ENCODE measurements around the gene EEF1A2.
"Not testable (repeated sequence)": the region's sequence is repeated elsewhere in the genome, so short reads cannot be mapped to it uniquely, and the experiment has no call there.

EEF1A2 gene

DNA sequence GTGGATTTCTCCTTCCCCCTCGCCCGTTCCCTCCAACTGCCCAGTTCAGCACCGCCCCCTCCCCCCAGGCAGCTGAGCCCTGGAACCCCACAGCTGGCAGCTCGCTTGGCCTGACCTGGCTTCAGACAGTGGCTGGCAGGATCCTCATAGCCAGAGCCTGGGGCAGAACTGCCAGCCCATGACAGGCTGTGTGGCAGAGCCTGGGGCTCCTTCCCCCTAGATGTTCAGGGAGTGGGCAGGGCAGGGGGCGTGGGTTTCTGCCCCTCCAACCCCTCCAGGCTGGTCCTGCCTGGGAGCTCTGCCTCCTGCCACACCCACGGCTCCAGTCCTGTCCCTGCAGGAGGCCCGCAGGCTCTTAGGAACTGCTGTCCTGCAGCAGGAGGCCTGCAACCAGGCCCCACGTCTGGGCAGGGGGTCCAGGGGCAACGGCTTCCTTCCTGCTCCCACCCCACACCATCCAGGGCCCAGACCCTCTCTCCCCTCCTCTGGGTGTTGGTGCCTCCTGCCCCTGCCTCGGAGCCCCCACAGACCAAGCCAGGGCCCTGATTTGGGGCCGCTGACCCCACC, 16.8 kb downstream of the EEF1A2 start:
- Histone ChIP-seq H3K4me3 (ENCODE audit: low read depth, low read length) (no peak overlapping the region), H3K27me3 (replicated peaks) (peaks cover 4% of the 10 kb centered on the region), H3K36me3 (replicated peaks) (no peaks in the 10 kb centered on the region), H3K27ac (no peak overlapping the region)
- DNase-seq: no peak
- in situ Hi-C loops (cut with HindIII; ENCODE audit: low pct_ligation_motif_present, low sequenced_read_pairs): no loop called here
- TF ChIP-seq, protein P1, sequence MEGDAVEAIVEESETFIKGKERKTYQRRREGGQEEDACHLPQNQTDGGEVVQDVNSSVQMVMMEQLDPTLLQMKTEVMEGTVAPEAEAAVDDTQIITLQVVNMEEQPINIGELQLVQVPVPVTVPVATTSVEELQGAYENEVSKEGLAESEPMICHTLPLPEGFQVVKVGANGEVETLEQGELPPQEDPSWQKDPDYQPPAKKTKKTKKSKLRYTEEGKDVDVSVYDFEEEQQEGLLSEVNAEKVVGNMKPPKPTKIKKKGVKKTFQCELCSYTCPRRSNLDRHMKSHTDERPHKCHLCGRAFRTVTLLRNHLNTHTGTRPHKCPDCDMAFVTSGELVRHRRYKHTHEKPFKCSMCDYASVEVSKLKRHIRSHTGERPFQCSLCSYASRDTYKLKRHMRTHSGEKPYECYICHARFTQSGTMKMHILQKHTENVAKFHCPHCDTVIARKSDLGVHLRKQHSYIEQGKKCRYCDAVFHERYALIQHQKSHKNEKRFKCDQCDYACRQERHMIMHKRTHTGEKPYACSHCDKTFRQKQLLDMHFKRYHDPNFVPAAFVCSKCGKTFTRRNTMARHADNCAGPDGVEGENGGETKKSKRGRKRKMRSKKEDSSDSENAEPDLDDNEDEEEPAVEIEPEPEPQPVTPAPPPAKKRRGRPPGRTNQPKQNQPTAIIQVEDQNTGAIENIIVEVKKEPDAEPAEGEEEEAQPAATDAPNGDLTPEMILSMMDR (IDR thresholded peaks at IDR 0.05; ENCODE audit: low read depth, low read length, missing control alignments): no peak

DNA sequence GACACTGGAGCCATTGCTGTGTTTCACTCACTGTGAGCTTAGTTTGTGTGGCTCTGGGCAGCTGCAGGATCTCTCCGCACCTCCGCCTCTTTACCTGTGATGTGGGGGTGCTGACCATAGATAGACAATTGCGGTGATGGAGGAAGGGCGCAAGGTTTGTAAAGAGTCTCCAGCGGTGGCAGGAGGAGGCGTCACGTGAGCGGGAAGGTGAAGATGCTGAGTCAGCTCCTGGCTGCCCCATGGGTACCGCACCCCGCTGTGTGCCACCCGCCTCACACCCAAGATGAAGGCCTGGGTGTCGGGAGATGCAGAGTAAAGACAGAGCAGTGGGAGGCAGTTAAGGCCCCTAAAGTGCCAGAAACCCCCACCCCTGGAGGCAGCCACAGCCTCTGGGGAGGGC, 17.4 kb downstream of the EEF1A2 start:
- no peak overlapping the region for H3K4me3 ChIP-seq (ENCODE audit: low read depth, low read length)
- in situ Hi-C loops (cut with HindIII; ENCODE audit: low pct_ligation_motif_present, low sequenced_read_pairs): no loop called here
- TF ChIP-seq, protein P1 (IDR thresholded peaks at IDR 0.05; ENCODE audit: low read depth, low read length, missing control alignments): no peak
- peaks cover 6% of the 10 kb centered on the region for H3K27me3 ChIP-seq (replicated peaks)
- DNase-seq: no peak
- no peaks in the 10 kb centered on the region for H3K36me3 ChIP-seq (replicated peaks)
- H3K27ac ChIP-seq: no peak overlapping the region

DNA sequence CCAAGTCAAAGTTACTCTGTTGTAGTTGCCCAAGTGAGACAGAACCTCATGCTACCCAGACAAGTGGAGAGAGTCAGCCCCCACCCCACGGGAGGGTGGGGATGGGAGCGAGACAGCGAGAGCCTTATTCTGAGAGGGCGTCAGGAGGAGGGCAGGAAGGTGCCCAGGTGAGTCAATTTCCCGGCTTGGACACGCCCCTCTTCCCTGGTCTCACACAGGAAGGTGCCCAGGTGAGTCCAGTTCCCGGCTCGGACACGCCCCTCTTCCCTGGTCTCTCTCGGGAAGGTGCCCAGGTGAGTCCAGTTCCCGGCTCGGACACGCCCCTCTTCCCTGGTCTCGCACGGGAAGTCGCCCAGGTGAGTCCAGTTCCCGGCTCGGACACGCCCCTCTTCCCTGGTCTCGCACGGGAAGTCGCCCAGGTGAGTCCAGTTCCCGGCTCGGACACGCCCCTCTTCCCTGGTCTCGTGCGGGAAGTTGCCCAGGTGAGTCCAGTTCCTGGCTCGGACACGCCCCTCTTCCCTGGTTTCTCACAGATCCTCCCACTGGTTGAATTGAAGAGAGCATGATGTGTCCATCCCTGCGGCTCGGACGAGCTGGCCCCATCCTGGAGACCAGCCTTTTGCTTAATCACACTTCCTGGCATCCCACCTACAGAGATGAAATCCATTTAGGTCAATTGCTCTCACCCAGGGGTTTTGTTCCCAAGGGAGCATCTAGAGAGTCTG, 19.0 kb downstream of the EEF1A2 start:
- in situ Hi-C loops (cut with HindIII; ENCODE audit: low pct_ligation_motif_present, low sequenced_read_pairs): not testable (repeated sequence)
- peaks cover 18% of the 10 kb centered on the region for H3K27me3 ChIP-seq (replicated peaks)

DNA sequence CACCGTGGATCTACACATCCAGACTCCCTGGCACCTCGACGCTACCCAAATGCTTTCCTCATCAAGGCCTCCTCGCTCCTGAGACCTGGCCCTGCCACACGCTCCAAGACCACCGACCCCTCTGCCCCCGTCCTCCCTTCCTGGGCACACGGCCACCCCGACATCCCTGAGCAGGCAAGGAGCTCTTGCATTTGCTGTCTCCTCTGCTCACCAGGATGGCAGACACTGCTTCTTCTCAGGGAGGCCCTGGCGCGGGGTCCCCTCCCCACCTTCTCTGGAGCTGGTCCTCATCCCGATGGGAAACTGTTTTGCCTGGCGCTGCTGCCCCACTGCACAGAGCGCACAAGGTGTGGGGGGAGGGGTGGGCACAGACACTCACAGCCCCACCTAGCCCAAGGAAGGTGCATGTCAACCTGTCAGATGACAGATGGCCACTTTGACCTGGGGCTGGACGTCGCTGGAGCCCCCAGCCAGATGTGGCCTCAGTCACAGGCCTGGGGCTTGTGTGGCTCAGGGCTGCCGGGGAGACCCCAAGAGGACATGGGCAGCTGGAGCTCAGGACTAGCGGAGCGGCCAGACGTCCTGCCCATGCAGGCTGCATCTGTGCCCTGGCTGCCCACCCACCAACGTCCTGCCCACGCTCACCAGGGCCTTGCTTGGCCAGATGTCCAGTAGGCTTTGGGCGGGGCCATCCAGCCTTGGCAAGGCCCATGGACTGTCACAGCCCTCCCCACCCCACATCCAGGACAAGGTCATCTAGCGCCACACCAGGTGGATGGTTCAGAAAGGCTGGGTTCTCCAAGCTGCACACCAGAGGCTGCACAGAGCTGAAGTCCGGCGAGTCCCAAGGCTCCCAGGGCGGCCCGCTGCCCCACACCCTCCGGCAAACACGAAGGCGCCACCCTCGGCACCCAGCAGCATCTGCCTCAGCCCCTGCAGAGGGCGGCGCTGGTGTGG, 20.3 kb downstream of the EEF1A2 start:
- Histone ChIP-seq H3K36me3 (replicated peaks) (no peaks in the 10 kb centered on the region), H3K27ac (no peak overlapping the region), H3K4me3 (ENCODE audit: low read depth, low read length) (no peak overlapping the region), H3K27me3 (replicated peaks) (peaks cover 28% of the 10 kb centered on the region)
- in situ Hi-C loops (cut with HindIII; ENCODE audit: low pct_ligation_motif_present, low sequenced_read_pairs): no loop called here
- TF ChIP-seq, protein P1 (IDR thresholded peaks at IDR 0.05; ENCODE audit: low read depth, low read length, missing control alignments): no peak
- no peak for DNase-seq

More for the DNA sequence above, 19.0 kb downstream of the EEF1A2 start:
- DNase-seq; H3K36me3 ChIP-seq (replicated peaks); H3K4me3 ChIP-seq (ENCODE audit: low read depth, low read length); H3K27ac ChIP-seq: not testable (repeated sequence)

DNA sequence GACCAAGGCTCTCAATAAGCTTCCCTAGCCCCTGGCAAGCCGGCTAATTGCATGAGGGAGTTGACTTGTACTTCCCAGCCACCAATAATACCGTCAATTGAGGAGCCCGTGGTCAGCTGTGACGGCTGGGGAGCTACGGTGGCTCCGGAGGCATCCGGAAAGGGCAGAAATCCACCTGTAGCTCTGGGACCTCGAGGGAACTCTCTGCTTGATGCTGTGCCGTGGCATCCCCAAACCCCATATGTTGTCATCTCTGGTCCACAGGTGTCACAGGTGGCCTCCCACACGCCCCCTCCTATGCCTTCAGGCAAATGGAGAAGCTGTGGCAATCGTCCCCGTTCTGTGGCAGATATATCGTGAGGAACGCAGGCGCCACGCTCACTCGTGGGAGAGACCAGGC, 20.9 kb downstream of the EEF1A2 start:
- Histone ChIP-seq H3K27me3 (replicated peaks) (peaks cover 35% of the 10 kb centered on the region), H3K4me3 (ENCODE audit: low read depth, low read length) (no peak overlapping the region), H3K36me3 (replicated peaks) (no peaks in the 10 kb centered on the region), H3K27ac (no peak overlapping the region)
- DNase-seq: no peak
- in situ Hi-C loops (cut with HindIII; ENCODE audit: low pct_ligation_motif_present, low sequenced_read_pairs): no loop called here
- TF ChIP-seq, protein P1 (IDR thresholded peaks at IDR 0.05; ENCODE audit: low read depth, low read length, missing control alignments): no peak

DNA sequence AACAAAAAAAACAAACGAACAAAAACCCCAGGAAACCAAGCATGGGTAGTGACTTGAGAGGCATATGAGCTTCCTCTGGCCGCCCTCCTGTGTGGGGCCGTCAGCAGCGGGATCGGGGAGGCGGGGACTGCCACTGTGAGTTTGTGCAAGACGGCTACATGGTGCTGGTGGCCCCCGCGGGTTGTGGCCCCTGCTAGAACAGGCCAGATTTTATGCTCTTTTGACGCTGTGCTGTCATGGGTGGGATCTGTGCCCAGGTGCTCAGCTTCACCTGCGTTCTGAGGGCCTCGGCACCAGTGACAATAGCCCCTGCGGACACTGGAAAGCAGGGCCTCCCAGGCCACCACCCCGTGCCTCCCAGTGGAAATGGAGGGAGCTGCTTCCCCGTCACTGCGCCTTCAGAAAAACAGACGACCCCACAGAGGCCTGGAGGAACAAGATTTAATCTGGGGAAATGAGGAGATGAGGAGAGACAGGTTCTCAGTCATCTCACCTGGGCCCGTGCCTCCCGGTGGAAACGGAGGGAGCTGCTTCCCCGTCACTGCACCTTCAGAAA, 21.7 kb downstream of the EEF1A2 start:
- no peaks in the 10 kb centered on the region for H3K36me3 ChIP-seq (replicated peaks)
- in situ Hi-C loops (cut with HindIII; ENCODE audit: low pct_ligation_motif_present, low sequenced_read_pairs): no loop called here
- peaks cover 37% of the 10 kb centered on the region for H3K27me3 ChIP-seq (replicated peaks)
- H3K27ac ChIP-seq: no peak overlapping the region
- DNase-seq: no peak
- H3K4me3 ChIP-seq (ENCODE audit: low read depth, low read length): no peak overlapping the region
- TF ChIP-seq, protein P1 (IDR thresholded peaks at IDR 0.05; ENCODE audit: low read depth, low read length, missing control alignments): peak; percentile 1

Measured in brain microvascular endothelial cell (primary cell).